Effector memory CD4-positive, alpha-beta T cell (primary cell): ENCODE data around the gene ACSF3.

ENCODE experiments used
- DNase-seq, 3 donors: peaks; one replicate each; pipeline ENCODE4 v3.0.0-alpha.2; 2020
- H3K27ac ChIP-seq: 2 replicates; pipeline ENCODE4 v1.7.0; 2013; ENCODE audit warnings: mild to moderate bottlenecking, low read length, moderate library complexity; ENCODE audit not compliant: insufficient read depth, poor library complexity, severe bottlenecking
- H3K27me3 ChIP-seq: replicated peaks from 2 replicates; pipeline ENCODE4 v1.7.0; 2013; ENCODE audit warnings: mild to moderate bottlenecking, low read length; ENCODE audit not compliant: insufficient read depth, control insufficient read depth, poor library complexity, severe bottlenecking
- H3K36me3 ChIP-seq: 2 replicates; pipeline ENCODE4 v1.7.0; 2013; ENCODE audit warnings: mild to moderate bottlenecking, low read length, moderate library complexity; ENCODE audit not compliant: control insufficient read depth, insufficient read depth
- H3K4me1 ChIP-seq: 2 replicates; pipeline ENCODE4 v1.7.0; 2013; ENCODE audit warnings: low read length, mild to moderate bottlenecking; ENCODE audit not compliant: control insufficient read depth, insufficient read depth, poor library complexity, severe bottlenecking
- H3K4me3 ChIP-seq: 2 replicates; pipeline ENCODE4 v1.7.0; 2013; ENCODE audit warnings: low read length, low read depth, mild to moderate bottlenecking; ENCODE audit not compliant: insufficient read depth, poor library complexity, severe bottlenecking
- H3K9me3 ChIP-seq: 2 replicates; pipeline ENCODE4 v1.7.0; 2013; ENCODE audit warnings: mild to moderate bottlenecking, low read length, moderate library complexity; ENCODE audit not compliant: control insufficient read depth

The ACSF3 gene

GRCh38 chr16:89055894-89056555 lies 37.6 kb upstream of the ACSF3 start:
- no peaks in the 10 kb centered on the region for H3K36me3 ChIP-seq
- DNase-seq, result no peak
- no peaks in the 10 kb centered on the region for H3K9me3 ChIP-seq
- H3K27me3 ChIP-seq, result no peaks in the 10 kb centered on the region
- H3K4me3 ChIP-seq, result no peak overlapping the region
- H3K4me1 ChIP-seq, result no peaks in the 10 kb centered on the region
- H3K27ac ChIP-seq, result no peak overlapping the region

GRCh38 chr16:89056592-89056991 lies 37.1 kb upstream of the ACSF3 start:
- Histone ChIP-seq H3K4me1 (no peaks in the 10 kb centered on the region), H3K9me3 (no peaks in the 10 kb centered on the region), H3K27ac (no peak overlapping the region), H3K36me3 (no peaks in the 10 kb centered on the region), H3K4me3 (no peak overlapping the region), H3K27me3 (no peaks in the 10 kb centered on the region)
- no peak for DNase-seq

- no peaks in the 10 kb centered on the region for H3K4me1 ChIP-seq
Observed at GRCh38 chr16:89057738-89058137, 35.9 kb upstream of the ACSF3 start.

GRCh38 chr16:89058812-89059211 lies 34.8 kb upstream of the ACSF3 start:
- no peaks in the 10 kb centered on the region for H3K27me3 ChIP-seq
- no peaks in the 10 kb centered on the region for H3K36me3 ChIP-seq
- no peaks in the 10 kb centered on the region for H3K9me3 ChIP-seq
- no peak for DNase-seq
- H3K27ac ChIP-seq, result no peak overlapping the region
- H3K4me1 ChIP-seq, result no peaks in the 10 kb centered on the region
- H3K4me3 ChIP-seq, result no peak overlapping the region

More at GRCh38 chr16:89057738-89058137, 35.9 kb upstream of the ACSF3 start:
- DNase-seq, result no peak
- Histone ChIP-seq H3K36me3 (no peaks in the 10 kb centered on the region), H3K27me3 (no peaks in the 10 kb centered on the region), H3K27ac (no peak overlapping the region), H3K9me3 (no peaks in the 10 kb centered on the region), H3K4me3 (no peak overlapping the region)

- no peaks in the 10 kb centered on the region for H3K9me3 ChIP-seq
- no peaks in the 10 kb centered on the region for H3K36me3 ChIP-seq
- H3K4me3 ChIP-seq, result no peak overlapping the region
- H3K4me1 ChIP-seq, result no peaks in the 10 kb centered on the region
- DNase-seq, result no peak
- no peaks in the 10 kb centered on the region for H3K27me3 ChIP-seq
- H3K27ac ChIP-seq, result no peak overlapping the region
Observed at GRCh38 chr16:89060207-89060794, 33.4 kb upstream of the ACSF3 start.

- no peak overlapping the region for H3K27ac ChIP-seq
- no peaks in the 10 kb centered on the region for H3K4me1 ChIP-seq
- H3K4me3 ChIP-seq, result no peak overlapping the region
- no peaks in the 10 kb centered on the region for H3K36me3 ChIP-seq
- no peaks in the 10 kb centered on the region for H3K27me3 ChIP-seq
- DNase-seq, result no peak
- no peaks in the 10 kb centered on the region for H3K9me3 ChIP-seq
Observed at GRCh38 chr16:89061086-89061485, 32.6 kb upstream of the ACSF3 start.

GRCh38 chr16:89061590-89062380 lies 31.9 kb upstream of the ACSF3 start:
- Histone ChIP-seq H3K27ac (no peak overlapping the region), H3K27me3 (no peaks in the 10 kb centered on the region), H3K9me3 (no peaks in the 10 kb centered on the region), H3K4me3 (no peak overlapping the region), H3K4me1 (no peaks in the 10 kb centered on the region), H3K36me3 (no peaks in the 10 kb centered on the region)
- DNase-seq, result no peak

- Histone ChIP-seq H3K9me3 (no peaks in the 10 kb centered on the region), H3K36me3 (no peaks in the 10 kb centered on the region), H3K27me3 (no peaks in the 10 kb centered on the region), H3K4me3 (no peak overlapping the region), H3K27ac (no peak overlapping the region), H3K4me1 (no peaks in the 10 kb centered on the region)
- DNase-seq, result no peak
Observed at GRCh38 chr16:89062389-89063345, 31.0 kb upstream of the ACSF3 start.

- Histone ChIP-seq H3K27me3 (no peaks in the 10 kb centered on the region), H3K27ac (no peak overlapping the region), H3K36me3 (no peaks in the 10 kb centered on the region), H3K4me3 (no peak overlapping the region), H3K4me1 (no peaks in the 10 kb centered on the region), H3K9me3 (no peaks in the 10 kb centered on the region)
- no peak for DNase-seq
Observed at GRCh38 chr16:89063768-89064320, 29.8 kb upstream of the ACSF3 start.
